ENCODE results near the gene CDC25C. TPM values are rescaled to one million over a fixed set of nuclear protein-coding genes. Genes with fewer than 3 reads are reported as not detected.

Gene CDC25C
- total and polyA plus RNA-seq, 9 of the 15 experiments (the other 6 are each of a cell fraction or from before 2014, with no cell fraction given): 19.1 to 63.7 (median 31.9) TPM

GRCh38 chr5:138352722-138353559 lies 21.3 kb upstream of the CDC25C start (continued):
- TF ChIP-seq USF1 (CRISPR knock-in tag; IDR thresholded peaks at IDR 0.05): no peak
- no peak for TF ChIP-seq FOSL1 (tag; conservative IDR thresholded peaks at IDR 0.05)
- 0 out of 2 replicates have a peak, but pooled peaks have one; percentile 63 for TF ChIP-seq ARID4B (CRISPR knock-in tag; IDR thresholded peaks at IDR 0.05)
- no peak for TF ChIP-seq ZNF586 (CRISPR knock-in tag; conservative IDR thresholded peaks at IDR 0.05)
- no peak for TF ChIP-seq DACH1 (IDR thresholded peaks at IDR 0.05; ENCODE audit: partially characterized antibody)
- no peak for TF ChIP-seq GTF2F1 (IDR thresholded peaks at IDR 0.05; ENCODE audit: low read depth, low read length)
- TF ChIP-seq MTA3 (IDR thresholded peaks at IDR 0.05; ENCODE audit: borderline replicate concordance): 0 out of 2 replicates have a peak, but pooled peaks have one; percentile 5
- no peak for TF ChIP-seq SRSF9 (IDR thresholded peaks at IDR 0.05; ENCODE audit: borderline replicate concordance, low read depth, low read length)
- TF ChIP-seq SMAD2 (IDR thresholded peaks at IDR 0.05; ENCODE audit: low read depth, low read length): no peak
- TF ChIP-seq CGGBP1 (CRISPR knock-in tag; IDR thresholded peaks at IDR 0.05): no peak
- TF ChIP-seq ZNF639 (CRISPR knock-in tag; conservative IDR thresholded peaks at IDR 0.05 in 1 of 2, IDR thresholded peaks at IDR 0.05 in 1 of 2): peak in 1 of 2 experiments; percentile 94; a peak in 2 of 4 replicates
- TF ChIP-seq TEAD4 (IDR thresholded peaks at IDR 0.05; ENCODE audit: low read length): no peak
- TF ChIP-seq TEAD4 (CRISPR knock-in tag; IDR thresholded peaks at IDR 0.05; ENCODE audit: borderline replicate concordance): 0 out of 2 replicates have a peak, but pooled peaks have one; percentile 41
- TF ChIP-seq JUN (IDR thresholded peaks at IDR 0.05; ENCODE audit: borderline replicate concordance, low read depth, low read length): no peak
- no peak for TF ChIP-seq JUN (CRISPR knock-in tag; IDR thresholded peaks at IDR 0.05; ENCODE audit: borderline replicate concordance)
- TF ChIP-seq HBP1 (CRISPR knock-in tag; IDR thresholded peaks at IDR 0.05): no peak
- TF ChIP-seq ZNF263 (CRISPR knock-in tag; IDR thresholded peaks at IDR 0.05; ENCODE audit: borderline replicate concordance): no peak
- no peak for TF ChIP-seq POLR3G (IDR thresholded peaks at IDR 0.05; ENCODE audit: extremely low read depth, insufficient read length, insufficient replicate concordance)
- TF ChIP-seq COPS2 (conservative IDR thresholded peaks at IDR 0.05): no peak

Measured in K562 (cell line).